ENCODE results near the gene SLF2.
"Not testable (repeated sequence)": the region's sequence is repeated elsewhere in the genome, so short reads cannot be mapped to it uniquely, and the experiment has no call there.

Gene SLF2

GRCh38 chr10:100967332-100967731 is 54.6 kb downstream of the SLF2 start:
- no peak for DNase-seq

- DNase-seq: no peak
Observed at GRCh38 chr10:100968062-100968736, 55.4 kb downstream of the SLF2 start.

DNA sequence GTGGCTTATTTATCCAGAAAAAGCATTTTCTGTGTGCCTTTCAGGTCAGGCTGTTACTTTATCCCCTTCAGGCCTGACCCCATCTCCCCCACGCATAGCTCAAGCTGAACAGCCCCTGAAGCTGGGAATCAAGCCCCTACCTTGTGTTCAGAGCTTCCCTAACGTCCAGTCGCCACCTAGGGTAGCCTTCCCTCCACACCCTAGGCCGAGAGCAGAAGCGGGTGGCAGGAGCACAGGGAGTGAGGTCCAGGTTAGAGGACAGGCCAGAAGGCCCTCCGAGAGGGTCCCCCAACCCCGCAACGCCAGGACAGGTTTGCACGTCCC is 56.1 kb downstream of the SLF2 start:
- no peak for DNase-seq

- no peak for DNase-seq
Observed at GRCh38 chr10:100969187-100970075, 56.7 kb downstream of the SLF2 start, which contains the start of gene SEMA4G. Gene SEMA4G, plus strand, starts transcription at chr10:100969504. Its CDS starts 3,409 bp downstream, at chr10:100972913.

- no peak for DNase-seq
Observed at GRCh38 chr10:100970076-100970913, 57.5 kb downstream of the SLF2 start.

- no peak for DNase-seq
Observed at GRCh38 chr10:100970914-100971811, 58.4 kb downstream of the SLF2 start.

GRCh38 chr10:100972115-100972903 is 59.5 kb downstream of the SLF2 start:
- no peak for DNase-seq

- DNase-seq: no peak
Observed at GRCh38 chr10:100972904-100973535, 60.3 kb downstream of the SLF2 start.

GRCh38 chr10:100975397-100975796 is 62.6 kb downstream of the SLF2 start:
- not testable (repeated sequence) for DNase-seq

DNA sequence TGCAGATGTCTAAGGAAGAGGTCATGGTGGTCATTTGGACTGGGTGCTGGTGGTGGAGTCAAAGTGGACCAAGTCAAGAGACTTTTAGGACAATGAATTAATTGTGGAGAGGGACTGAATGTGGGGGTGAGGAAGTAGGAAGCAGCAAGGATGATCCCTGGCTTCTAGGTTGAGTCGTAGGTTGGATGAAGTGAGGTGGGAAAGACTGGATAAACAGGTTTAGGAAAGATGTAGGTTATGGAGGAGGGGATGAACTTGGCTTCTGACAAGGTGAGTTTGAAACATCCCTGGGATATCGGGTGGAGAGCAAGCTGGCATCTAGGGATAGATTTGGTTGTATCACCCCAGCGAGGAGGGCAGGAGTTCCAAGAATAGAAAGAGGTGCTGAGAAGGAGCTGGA is 64.1 kb downstream of the SLF2 start:
- DNase-seq: no peak

GRCh38 chr10:100977436-100977835 is 64.7 kb downstream of the SLF2 start:
- DNase-seq: no peak

DNA sequence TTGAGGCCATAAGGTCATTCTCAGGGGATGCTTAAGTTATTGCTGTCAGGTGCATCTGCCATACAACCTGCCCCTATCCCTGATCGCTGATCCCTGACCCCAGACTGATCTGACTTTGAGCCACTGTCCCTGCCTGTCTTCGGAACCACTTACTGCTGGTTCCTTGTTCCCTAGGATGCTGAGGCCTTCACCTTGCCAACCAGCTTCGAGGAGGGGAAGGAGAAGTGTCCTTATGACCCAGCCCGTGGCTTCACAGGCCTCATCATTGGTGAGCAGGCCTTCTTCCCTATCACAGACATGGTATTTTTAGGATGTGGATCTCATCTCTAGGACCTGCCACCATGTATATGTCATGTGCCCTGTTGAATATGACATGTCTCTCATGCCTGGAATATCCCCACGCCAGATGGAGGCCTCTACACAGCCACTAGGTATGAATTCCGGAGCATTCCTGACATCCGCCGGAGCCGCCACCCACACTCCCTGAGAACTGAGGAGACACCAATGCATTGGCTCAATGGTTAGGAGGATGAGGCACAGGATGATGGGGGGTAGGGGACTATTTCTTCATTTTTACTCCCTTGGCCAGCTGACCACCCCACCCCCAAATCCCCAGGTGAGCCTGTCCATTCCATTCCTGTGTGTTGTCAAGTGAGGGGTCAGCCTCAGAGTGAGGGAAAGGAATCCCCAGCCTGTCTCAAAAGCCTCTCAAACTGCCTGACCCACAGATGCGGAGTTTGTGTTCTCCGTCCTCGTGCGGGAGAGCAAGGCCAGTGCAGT is 65.5 kb downstream of the SLF2 start:
- no peak for DNase-seq

DNA sequence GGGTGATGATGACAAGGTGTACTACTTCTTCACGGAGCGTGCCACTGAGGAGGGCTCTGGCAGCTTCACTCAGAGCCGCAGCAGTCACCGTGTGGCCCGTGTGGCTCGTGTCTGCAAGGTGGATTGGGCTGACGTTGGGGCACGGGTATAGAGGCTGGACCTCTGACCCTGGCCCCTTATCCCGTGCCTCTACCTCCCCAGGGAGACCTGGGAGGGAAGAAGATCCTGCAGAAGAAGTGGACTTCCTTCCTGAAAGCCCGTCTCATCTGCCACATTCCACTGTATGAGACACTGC is 66.1 kb downstream of the SLF2 start:
- no peak for DNase-seq

GRCh38 chr10:100979791-100980272 is 67.1 kb downstream of the SLF2 start:
- no peak for DNase-seq

- DNase-seq: no peak
Observed at GRCh38 chr10:100980311-100980710, 67.5 kb downstream of the SLF2 start.

DNA sequence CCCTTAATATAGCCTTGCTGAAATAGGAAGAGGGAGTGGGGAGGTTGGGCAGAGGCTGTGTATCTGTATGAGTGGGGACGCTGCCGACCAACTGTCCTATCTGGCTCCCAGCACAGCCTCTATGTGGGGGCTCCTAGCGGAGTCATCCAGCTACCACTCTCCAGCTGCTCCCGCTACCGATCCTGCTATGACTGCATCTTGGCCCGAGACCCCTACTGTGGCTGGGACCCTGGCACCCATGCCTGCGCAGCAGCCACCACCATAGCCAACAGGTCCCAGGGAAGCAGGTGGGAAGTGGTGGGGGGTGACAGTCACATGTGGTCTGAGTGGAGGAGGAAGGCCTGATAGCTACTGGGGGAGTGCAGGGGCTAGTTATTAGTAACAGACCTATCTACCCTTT is 67.9 kb downstream of the SLF2 start:
- DNase-seq: no peak

- DNase-seq: no peak
Observed at GRCh38 chr10:100981178-100981772, 68.5 kb downstream of the SLF2 start.

GRCh38 chr10:100982916-100983830 is 70.4 kb downstream of the SLF2 start:
- no peak for DNase-seq
